GM12878 (cell line): ENCODE data around the gene IFITM5.

ENCODE experiments used
- CTCF ChIP-seq, 3 experiments: IDR thresholded peaks in 2 of 3; conservative IDR thresholded peaks in 1 of 3; 2 replicates each; pipeline ENCODE4 v1.5.1; 2011; ENCODE audit warnings: low read depth in 3 of 3, low read length in 3 of 3, mild to moderate bottlenecking in 3 of 3, control low read depth in 2 of 3, moderate library complexity in 2 of 3, inconsistent platforms in 1 of 3, mixed read lengths in 1 of 3; ENCODE audit not compliant: control insufficient read depth in 2 of 3, insufficient read depth in 1 of 3; ENCODE audit errors: extremely low read depth in 1 of 3
- EZH2 ChIP-seq: IDR thresholded peaks from 2 replicates; pipeline ENCODE4 v1.6.1; 2012; ENCODE audit warnings: low read depth, mild to moderate bottlenecking, control low read depth, inconsistent platforms, low read length, borderline replicate concordance; ENCODE audit not compliant: control insufficient read depth
- GABPA ChIP-seq: IDR thresholded peaks from 2 replicates; pipeline ENCODE4 v1.6.1; 2014; ENCODE audit warnings: antibody characterized with exemption, low read depth, mild to moderate bottlenecking, inconsistent platforms
- MTA3 ChIP-seq: IDR thresholded peaks from 2 replicates; pipeline ENCODE4 v1.6.1; 2012; ENCODE audit warnings: low read length, inconsistent platforms, borderline replicate concordance
- NFYB ChIP-seq: IDR thresholded peaks from 2 replicates; pipeline ENCODE4 v1.6.1; 2011; ENCODE audit warnings: low read depth, mild to moderate bottlenecking, low read length, improper control_type of control experiment, moderate library complexity; ENCODE audit not compliant: insufficient read depth
- POLR2A ChIP-seq: IDR thresholded peaks from 2 replicates; pipeline ENCODE4 v1.6.1; 2011; ENCODE audit warnings: low read depth, mild to moderate bottlenecking, low read length
- POLR2AphosphoS5 ChIP-seq: IDR thresholded peaks from 2 replicates; pipeline ENCODE4 v1.6.1; 2011; ENCODE audit warnings: mild to moderate bottlenecking, low read length, inconsistent platforms
- POU2F2 ChIP-seq: IDR thresholded peaks from 3 replicates; pipeline ENCODE4 v1.6.1; 2011; ENCODE audit warnings: low read depth, mild to moderate bottlenecking, low read length, borderline replicate concordance
- SMC3 ChIP-seq: IDR thresholded peaks from 2 replicates; pipeline ENCODE4 v1.6.1; 2011; ENCODE audit warnings: low read length, improper control_type of control experiment, borderline replicate concordance
- TBL1XR1 ChIP-seq: IDR thresholded peaks from 2 replicates; pipeline ENCODE4 v1.6.1; 2012; ENCODE audit warnings: low read depth, low read length, improper control_type of control experiment
- TCF12 ChIP-seq: IDR thresholded peaks from 2 replicates; pipeline ENCODE4 v1.6.1; 2011; ENCODE audit warnings: low read depth, mild to moderate bottlenecking, low read length
- ZBED1 ChIP-seq: IDR thresholded peaks from 2 replicates; pipeline ENCODE4 v1.6.1; 2016; ENCODE audit warnings: borderline replicate concordance

GRCh38 chr11:294780-295179, 4.5 kb downstream of the IFITM5 start:
- no peak for TF ChIP-seq CTCF (IDR thresholded peaks at IDR 0.05 in 2 of 3, conservative IDR thresholded peaks at IDR 0.05 in 1 of 3; ENCODE audit: control insufficient read depth in 2 of 3, extremely low read depth in 1 of 3, insufficient read depth in 1 of 3, low read depth in 3 of 3, low read length in 3 of 3)
- TF ChIP-seq SMC3: no peak
- no peak for TF ChIP-seq NFYB
- TF ChIP-seq EZH2: no peak
- TF ChIP-seq TBL1XR1: no peak
- no peak; the same call in 1 of the 2 replicates for TF ChIP-seq POLR2A
- no peak for TF ChIP-seq POLR2AphosphoS5
- no peak for TF ChIP-seq MTA3
- no peak for TF ChIP-seq GABPA
- no peak for TF ChIP-seq POU2F2
- TF ChIP-seq TCF12: no peak
- no peak for TF ChIP-seq ZBED1
